ENCODE data around the gene CCDC33.

Gene CCDC33

GRCh38 chr15:74377831-74378766 is 142.0 kb downstream of the CCDC33 start:
- H3K27me3 ChIP-seq (replicated peaks; ENCODE audit: insufficient read depth, low read length): no peaks in the 10 kb centered on the region
- no peaks in the 10 kb centered on the region for H3K9me2 ChIP-seq (replicated peaks; ENCODE audit: insufficient read depth, low read length)
- H3K4me2 ChIP-seq (ENCODE audit: low read depth, low read length): no peak overlapping the region
- H3F3A ChIP-seq (ENCODE audit: insufficient read depth, low read length): peaks cover 13% of the 10 kb centered on the region
- H3K4me1 ChIP-seq (ENCODE audit: low read length): peaks cover 25% of the 10 kb centered on the region
- no peaks in the 10 kb centered on the region for H4K20me1 ChIP-seq (ENCODE audit: insufficient read depth, low read length)
- no peak overlapping the region for H3K27ac ChIP-seq (ENCODE audit: low read length)
- no peaks in the 10 kb centered on the region for H3K79me2 ChIP-seq (ENCODE audit: low read length)
- no peak for TF ChIP-seq CTCF (IDR thresholded peaks at IDR 0.05; ENCODE audit: low read length)
- TF ChIP-seq EZH2 (optimal IDR thresholded peaks at IDR 0.05; ENCODE audit: low read depth, low read length): no peak
- no peak for TF ChIP-seq EZH2phosphoT487 (IDR thresholded peaks at IDR 0.05; ENCODE audit: low read length)
- no peak for DNase-seq
- H3K9ac ChIP-seq (ENCODE audit: low read length): no peak overlapping the region
- H3K36me3 ChIP-seq (replicated peaks; ENCODE audit: insufficient read depth, low read length): no peaks in the 10 kb centered on the region
- H3K9me3 ChIP-seq (replicated peaks; ENCODE audit: insufficient read depth, low read length): no peaks in the 10 kb centered on the region
- no peak overlapping the region for H2AFZ ChIP-seq (ENCODE audit: low read length)
- H3K4me3 ChIP-seq (ENCODE audit: low read length): no peak overlapping the region

- no peaks in the 10 kb centered on the region for H3K9me3 ChIP-seq (replicated peaks; ENCODE audit: insufficient read depth, low read length)
- H3K9ac ChIP-seq (ENCODE audit: low read length): no peak overlapping the region
- no peak overlapping the region for H3K4me3 ChIP-seq (ENCODE audit: low read length)
- H3F3A ChIP-seq (ENCODE audit: insufficient read depth, low read length): peaks cover 17% of the 10 kb centered on the region
- no peak overlapping the region for H3K27ac ChIP-seq (ENCODE audit: low read length)
- TF ChIP-seq EZH2phosphoT487 (IDR thresholded peaks at IDR 0.05; ENCODE audit: low read length): no peak
- no peak for TF ChIP-seq EZH2 (optimal IDR thresholded peaks at IDR 0.05; ENCODE audit: low read depth, low read length)
- TF ChIP-seq CTCF (IDR thresholded peaks at IDR 0.05; ENCODE audit: low read length): no peak
- peaks cover 27% of the 10 kb centered on the region for H3K4me1 ChIP-seq (ENCODE audit: low read length)
- no peaks in the 10 kb centered on the region for H3K27me3 ChIP-seq (replicated peaks; ENCODE audit: insufficient read depth, low read length)
- no peaks in the 10 kb centered on the region for H3K9me2 ChIP-seq (replicated peaks; ENCODE audit: insufficient read depth, low read length)
- H4K20me1 ChIP-seq (ENCODE audit: insufficient read depth, low read length): no peaks in the 10 kb centered on the region
- H3K4me2 ChIP-seq (ENCODE audit: low read depth, low read length): no peak overlapping the region
- H3K36me3 ChIP-seq (replicated peaks; ENCODE audit: insufficient read depth, low read length): no peaks in the 10 kb centered on the region
- H3K79me2 ChIP-seq (ENCODE audit: low read length): no peaks in the 10 kb centered on the region
- DNase-seq: no peak
- no peak overlapping the region for H2AFZ ChIP-seq (ENCODE audit: low read length)
Observed at GRCh38 chr15:74378848-74379247, 142.7 kb downstream of the CCDC33 start.

- no peaks in the 10 kb centered on the region for H3K27me3 ChIP-seq (replicated peaks; ENCODE audit: insufficient read depth, low read length)
- no peak overlapping the region for H3K27ac ChIP-seq (ENCODE audit: low read length)
- H3K9me3 ChIP-seq (replicated peaks; ENCODE audit: insufficient read depth, low read length): no peaks in the 10 kb centered on the region
- no peaks in the 10 kb centered on the region for H3K9me2 ChIP-seq (replicated peaks; ENCODE audit: insufficient read depth, low read length)
- H3K9ac ChIP-seq (ENCODE audit: low read length): no peak overlapping the region
- no peak overlapping the region for H2AFZ ChIP-seq (ENCODE audit: low read length)
- H3K36me3 ChIP-seq (replicated peaks; ENCODE audit: insufficient read depth, low read length): no peaks in the 10 kb centered on the region
- no peak overlapping the region for H3K4me3 ChIP-seq (ENCODE audit: low read length)
- peaks cover 37% of the 10 kb centered on the region for H3K4me1 ChIP-seq (ENCODE audit: low read length)
- no peak overlapping the region for H3K4me2 ChIP-seq (ENCODE audit: low read depth, low read length)
- H3F3A ChIP-seq (ENCODE audit: insufficient read depth, low read length): peaks cover 21% of the 10 kb centered on the region
- H4K20me1 ChIP-seq (ENCODE audit: insufficient read depth, low read length): no peaks in the 10 kb centered on the region
- no peak for TF ChIP-seq EZH2phosphoT487 (IDR thresholded peaks at IDR 0.05; ENCODE audit: low read length)
- TF ChIP-seq CTCF (IDR thresholded peaks at IDR 0.05; ENCODE audit: low read length): no peak
- no peak for TF ChIP-seq EZH2 (optimal IDR thresholded peaks at IDR 0.05; ENCODE audit: low read depth, low read length)
- H3K79me2 ChIP-seq (ENCODE audit: low read length): no peaks in the 10 kb centered on the region
- no peak for DNase-seq
Observed at GRCh38 chr15:74380361-74381189, 144.4 kb downstream of the CCDC33 start.
